IPS-18c (cell line): Measurements from ENCODE around the gene RNF150.
"Not testable (repeated sequence)": the region's sequence is repeated elsewhere in the genome, so short reads cannot be mapped to it uniquely, and the experiment has no call there.

ENCODE experiments used
- H3K4me3 ChIP-seq: 2 replicates; pipeline ENCODE4 v1.7.0; 2013; ENCODE audit warnings: low read depth, mild to moderate bottlenecking, low read length, moderate library complexity; ENCODE audit not compliant: insufficient read depth
- H3K9me3 ChIP-seq: one replicate; pipeline ENCODE4 v1.6.1; 2013; ENCODE audit warnings: mild to moderate bottlenecking, low read length, moderate library complexity; ENCODE audit not compliant: control insufficient read depth, insufficient read depth

Gene RNF150

GRCh38 chr4:140849526-140849925, 283.7 kb downstream of the RNF150 start:
- Histone ChIP-seq H3K4me3 (no peak overlapping the region), H3K9me3 (no peaks in the 10 kb centered on the region)

GRCh38 chr4:140846736-140847135, 286.5 kb downstream of the RNF150 start:
- no peak overlapping the region for H3K4me3 ChIP-seq

DNA sequence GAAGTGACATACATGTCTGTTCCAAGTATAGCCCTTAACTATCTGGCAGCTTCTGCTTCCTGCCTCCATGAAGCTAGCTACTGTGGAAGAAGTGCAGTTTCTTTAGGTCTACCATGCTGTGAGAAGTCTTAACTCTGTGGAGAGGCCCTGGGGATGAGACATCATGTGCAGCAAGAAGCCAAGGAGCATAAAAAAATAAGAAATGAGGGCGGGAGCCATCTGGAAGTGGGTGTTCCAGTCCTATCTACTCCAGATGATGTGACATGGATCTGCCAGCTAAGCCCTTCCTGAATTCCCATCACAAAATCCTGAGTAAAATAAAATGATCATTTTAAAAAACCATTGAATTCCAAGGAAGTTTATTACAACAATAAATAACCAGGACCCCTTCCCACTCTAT, 289.2 kb downstream of the RNF150 start:
- H3K9me3 ChIP-seq, result no peaks in the 10 kb centered on the region
- H3K4me3 ChIP-seq, result no peak overlapping the region

More at GRCh38 chr4:140846736-140847135, 286.5 kb downstream of the RNF150 start:
- no peaks in the 10 kb centered on the region for H3K9me3 ChIP-seq

DNA sequence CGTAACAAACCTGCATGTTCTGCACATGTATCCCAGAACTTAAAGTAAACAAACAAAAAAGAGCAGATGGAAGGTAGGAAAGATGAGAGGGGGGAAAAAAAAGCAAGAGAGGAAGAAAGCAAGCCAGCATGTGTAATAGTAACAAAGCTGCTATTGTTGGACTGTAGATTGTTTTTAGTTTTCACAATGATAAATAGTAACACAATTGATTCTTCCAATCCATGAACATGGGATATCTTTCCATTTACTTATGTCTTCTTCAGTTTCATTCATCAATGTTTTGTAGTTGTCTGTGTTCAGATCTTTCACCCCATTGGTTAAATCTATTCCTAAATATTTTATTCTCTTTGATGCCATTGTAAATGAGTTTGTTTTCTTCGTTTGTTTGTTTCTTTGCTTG, 292.1 kb downstream of the RNF150 start:
- Histone ChIP-seq H3K4me3 (no peak overlapping the region), H3K9me3 (no peaks in the 10 kb centered on the region)

- Histone ChIP-seq H3K9me3 (no peaks in the 10 kb centered on the region), H3K4me3 (no peak overlapping the region)
Measured at GRCh38 chr4:140839888-140840790, 293.1 kb downstream of the RNF150 start.

DNA sequence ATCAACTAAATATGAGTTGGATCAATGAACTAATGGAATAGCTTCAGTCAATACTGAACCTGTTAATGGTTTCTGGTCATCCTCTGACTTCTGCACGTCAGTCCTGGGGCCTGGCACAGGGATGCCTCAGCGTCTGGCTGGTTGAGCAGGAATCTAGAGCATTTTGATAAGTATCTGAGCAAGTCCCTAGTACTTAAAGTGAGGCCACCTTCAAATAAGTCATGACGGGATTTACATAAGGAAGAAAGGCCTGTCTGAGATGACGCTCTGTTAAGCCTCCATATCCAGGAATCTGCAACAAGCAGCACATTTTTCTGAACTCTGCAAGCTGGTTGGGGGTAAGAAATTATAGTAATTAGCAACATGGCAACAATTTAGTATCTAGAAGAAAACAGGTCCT, 293.9 kb downstream of the RNF150 start:
- Histone ChIP-seq H3K9me3 (no peaks in the 10 kb centered on the region), H3K4me3 (no peak overlapping the region)

DNA sequence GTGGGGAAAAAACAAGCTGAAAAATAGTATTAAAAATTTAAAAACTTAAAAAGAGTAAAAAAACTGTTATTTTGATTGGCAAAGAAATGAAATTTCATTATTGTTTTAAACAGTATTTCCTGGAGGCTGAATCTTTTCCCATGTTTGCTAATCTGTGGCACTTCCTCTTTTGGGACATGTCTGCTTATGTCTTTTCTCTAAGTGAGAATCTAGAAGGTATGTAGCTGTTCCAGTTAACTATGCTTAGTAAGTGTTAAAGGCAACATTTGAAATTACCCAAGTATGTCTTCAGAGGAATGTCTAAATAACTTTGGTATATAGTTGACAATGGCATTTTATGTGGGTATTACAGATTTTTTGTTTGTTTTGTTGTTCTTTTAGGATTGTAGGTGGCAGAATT, 295.5 kb downstream of the RNF150 start:
- Histone ChIP-seq H3K4me3 (no peak overlapping the region), H3K9me3 (no peaks in the 10 kb centered on the region)

- H3K4me3 ChIP-seq, result no peak overlapping the region
Measured at GRCh38 chr4:140834839-140835495, 298.3 kb downstream of the RNF150 start.

DNA sequence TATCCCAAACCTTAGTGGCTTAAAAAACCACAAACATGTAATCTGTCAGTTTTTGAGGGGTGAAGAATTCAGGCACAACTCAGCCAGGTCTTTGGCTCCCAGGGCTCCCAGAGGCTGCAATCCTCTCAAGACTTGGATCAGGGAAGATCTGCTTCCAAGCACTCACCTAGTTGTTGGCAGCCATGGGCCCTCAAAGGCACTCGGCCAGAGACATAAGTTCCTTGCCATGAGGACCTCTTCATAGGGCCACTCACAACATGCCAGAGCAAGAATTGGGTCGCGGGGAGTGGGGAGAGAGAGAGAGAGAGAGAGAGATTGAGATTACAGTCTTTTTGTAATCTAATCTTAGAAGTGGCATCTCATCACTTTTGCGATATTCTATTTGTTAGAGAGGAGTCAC, 300.0 kb downstream of the RNF150 start:
- no peak overlapping the region for H3K4me3 ChIP-seq
- no peaks in the 10 kb centered on the region for H3K9me3 ChIP-seq

More at GRCh38 chr4:140834839-140835495, 298.3 kb downstream of the RNF150 start:
- H3K9me3 ChIP-seq, result no peaks in the 10 kb centered on the region

GRCh38 chr4:140829825-140830224, 303.4 kb downstream of the RNF150 start:
- Histone ChIP-seq H3K9me3 (no peaks in the 10 kb centered on the region), H3K4me3 (no peak overlapping the region)

GRCh38 chr4:140826701-140827027, 306.6 kb downstream of the RNF150 start:
- Histone ChIP-seq H3K9me3 (no peaks in the 10 kb centered on the region), H3K4me3 (no peak overlapping the region)

GRCh38 chr4:140820520-140820919, 312.7 kb downstream of the RNF150 start:
- not testable (repeated sequence) for H3K9me3 ChIP-seq, H3K4me3 ChIP-seq

DNA sequence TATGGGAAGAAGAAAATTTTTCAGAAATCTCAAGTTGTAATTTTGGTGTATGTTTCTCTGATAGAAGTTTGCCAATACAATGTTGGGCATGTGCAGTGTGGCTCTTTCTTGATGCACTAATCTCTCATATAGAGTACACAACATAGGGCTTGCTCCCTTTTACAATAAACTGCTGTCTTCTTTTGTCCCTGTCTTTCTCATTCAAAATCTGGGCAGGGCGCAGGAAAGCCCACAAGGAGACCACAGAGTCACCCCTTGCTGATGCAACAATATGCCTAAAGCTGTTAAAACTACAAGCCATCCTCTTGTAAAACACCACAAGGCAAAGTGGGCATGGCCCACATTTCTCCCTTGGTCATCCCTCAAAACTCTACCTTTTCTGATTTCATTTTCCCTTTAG, 313.7 kb downstream of the RNF150 start:
- H3K9me3 ChIP-seq, result no peaks in the 10 kb centered on the region

DNA sequence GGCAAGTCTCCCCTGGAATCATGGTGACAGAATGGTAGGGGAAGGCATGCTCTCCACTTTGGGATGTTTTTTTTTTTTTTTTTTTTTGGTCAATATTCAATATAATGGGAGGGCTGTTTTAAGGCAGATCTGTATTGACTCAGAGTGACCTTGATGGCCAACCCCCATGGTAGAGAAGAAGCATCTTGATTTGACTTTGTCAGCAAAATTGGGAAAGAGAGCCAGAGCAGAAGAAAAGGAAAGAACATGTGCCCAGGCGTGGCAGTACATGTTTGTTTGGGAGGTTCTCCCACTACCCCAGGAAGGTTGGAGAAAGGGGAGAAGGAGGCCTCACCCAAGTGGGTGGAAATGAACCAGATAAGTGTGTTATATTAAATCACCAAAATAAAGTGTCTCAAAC, 314.8 kb downstream of the RNF150 start:
- Histone ChIP-seq H3K4me3 (no peak overlapping the region), H3K9me3 (no peaks in the 10 kb centered on the region)

More for the DNA sequence above, 313.7 kb downstream of the RNF150 start:
- no peak overlapping the region for H3K4me3 ChIP-seq

- no peak overlapping the region for H3K4me3 ChIP-seq
- no peaks in the 10 kb centered on the region for H3K9me3 ChIP-seq
Measured at GRCh38 chr4:140816806-140817510, 316.3 kb downstream of the RNF150 start.

DNA sequence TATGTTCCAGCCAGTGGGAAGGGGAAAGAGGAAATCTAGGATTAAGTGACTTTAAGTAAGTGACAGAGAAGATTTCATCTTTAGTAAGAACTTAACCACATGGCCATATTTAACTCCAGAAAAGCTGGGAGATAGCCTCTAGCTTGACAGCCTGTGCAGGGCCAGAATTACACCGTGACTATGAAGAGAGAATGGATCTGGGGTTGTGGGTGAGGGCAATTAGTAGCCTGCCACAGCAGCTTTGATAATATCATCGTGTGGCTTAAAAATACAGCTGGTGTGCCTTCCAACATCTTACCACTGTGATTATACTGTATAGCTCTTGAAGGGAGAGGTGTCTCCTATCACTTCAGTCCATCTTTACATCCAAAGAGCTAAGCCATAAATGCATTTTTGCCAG, 319.5 kb downstream of the RNF150 start:
- H3K9me3 ChIP-seq, result no peaks in the 10 kb centered on the region
- H3K4me3 ChIP-seq, result no peak overlapping the region

DNA sequence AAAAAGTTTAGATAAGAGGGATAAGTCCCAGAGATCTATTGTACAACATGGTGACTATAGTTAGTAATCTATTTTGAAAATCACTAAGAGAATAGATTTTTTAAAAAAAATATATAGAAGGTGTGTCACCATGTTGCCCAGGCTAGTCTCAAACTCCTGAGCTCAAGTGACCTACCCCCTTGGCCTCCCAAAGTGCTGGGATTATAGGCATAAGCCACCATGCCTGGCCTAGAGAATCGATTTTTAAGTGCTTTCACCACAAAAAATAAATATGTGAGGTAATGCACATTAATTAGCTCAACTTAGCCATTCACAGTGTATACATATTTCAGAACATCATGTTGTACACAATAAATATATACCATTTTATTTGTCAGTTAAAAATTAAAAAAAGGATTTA, 320.4 kb downstream of the RNF150 start:
- Histone ChIP-seq H3K4me3 (no peak overlapping the region), H3K9me3 (no peaks in the 10 kb centered on the region)

- no peak overlapping the region for H3K4me3 ChIP-seq
- no peaks in the 10 kb centered on the region for H3K9me3 ChIP-seq
Measured at GRCh38 chr4:140811429-140811828, 321.8 kb downstream of the RNF150 start.
